IgD-negative memory B cell (primary cell): ENCODE results near the gene TM6SF1. TPM values are rescaled to one million over a fixed set of nuclear protein-coding genes. Genes with fewer than 3 reads are reported as not detected.
"Not testable (repeated sequence)": the region's sequence is repeated elsewhere in the genome, so short reads cannot be mapped to it uniquely, and the experiment has no call there.

Experiments
- H3K27ac Mint-ChIP-seq, 3 donors: one replicate each; pipeline ENCODE4 v1.8.0; 2020 to 2022; ENCODE audit warnings: mild to moderate bottlenecking in 3 of 3, mixed read lengths in 3 of 3, moderate library complexity in 1 of 3
- H3K27me3 Mint-ChIP-seq: one replicate; pipeline ENCODE4 v1.8.0; 2021; ENCODE audit warnings: mixed read lengths
- H3K36me3 Mint-ChIP-seq: one replicate; pipeline ENCODE4 v1.8.0; 2020; ENCODE audit warnings: mild to moderate bottlenecking, mixed read lengths
- H3K4me1 Mint-ChIP-seq, 3 donors: one replicate each; pipeline ENCODE4 v1.8.0; 2020 to 2022; ENCODE audit warnings: mixed read lengths in 3 of 3, mild to moderate bottlenecking in 1 of 3
- H3K4me3 Mint-ChIP-seq, 4 donors: one replicate each; pipeline ENCODE4 v1.8.0; 2020 to 2022; ENCODE audit warnings: mild to moderate bottlenecking in 4 of 4, mixed read lengths in 4 of 4, moderate library complexity in 3 of 4
- H3K9me3 Mint-ChIP-seq, 3 donors: one replicate each; pipeline ENCODE4 v1.8.0; 2020 to 2021; ENCODE audit warnings: mixed read lengths in 3 of 3, mild to moderate bottlenecking in 1 of 3
- polyA plus RNA-seq: library from polyadenylated mRNA; unstranded; fragments of 300-500 nt; fragmentation: Illumina TruSeq; gene quantifications from one replicate; pipeline ENCODE4 v1.2.3, GENCODE V29; 2021

Gene TM6SF1
- polyA plus RNA-seq = 0.29 TPM

DNA sequence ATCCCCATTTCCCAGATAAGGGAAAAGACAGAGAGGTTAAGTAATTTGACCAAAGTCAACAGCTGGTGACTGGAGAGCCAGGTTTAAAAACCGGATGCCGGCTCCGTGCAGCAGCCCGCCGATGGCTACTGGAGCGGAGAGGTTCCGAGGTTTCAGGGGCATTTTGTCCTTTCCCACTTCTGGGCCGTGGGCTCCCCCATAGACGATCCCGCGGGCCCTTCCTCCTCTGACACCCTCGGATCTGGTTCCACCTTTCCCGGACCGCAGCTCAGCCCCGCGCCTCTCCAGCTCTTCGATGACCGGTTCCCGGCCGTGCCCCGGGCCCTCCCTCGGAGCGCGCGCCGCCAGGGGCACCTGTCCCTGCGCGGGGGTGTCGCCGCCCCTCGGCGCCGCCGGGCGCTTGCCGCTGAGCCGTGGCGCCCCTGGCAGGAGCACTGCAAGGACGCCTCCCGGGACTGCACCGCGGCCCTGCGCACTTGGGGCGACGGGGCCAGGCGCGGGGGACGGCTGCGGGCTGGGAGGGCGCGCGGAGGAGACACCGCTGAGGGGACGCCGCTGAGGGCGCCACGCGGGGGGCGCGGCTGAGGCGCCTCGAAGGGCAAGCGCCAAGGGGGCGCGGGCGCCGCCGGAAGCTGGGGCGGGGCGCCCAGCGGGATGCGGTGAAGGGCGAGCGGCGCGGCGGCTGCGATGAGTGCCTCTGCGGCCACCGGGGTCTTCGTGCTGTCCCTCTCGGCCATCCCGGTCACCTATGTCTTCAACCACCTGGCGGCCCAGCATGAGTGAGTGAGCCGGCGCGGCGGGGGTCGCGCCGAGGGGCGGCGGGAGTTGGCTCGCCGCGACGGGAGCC, at the start of gene TM6SF1:
Gene TM6SF1 (plus strand): TSS at position 652 of the 847 bp plus-strand sequence. CDS start 36 bp downstream, at position 688.
- Mint-ChIP-seq H3K27ac (peak within 1 kb of the TSS in 1 of 3 donors; percentile 28), H3K36me3 (no peaks in the 10 kb centered on the region), H3K9me3 (peaks cover 0 to 2% (median 0%) of the 10 kb centered on the region in 3 donors), H3K4me1 (peaks cover 0 to 17% (median 9%) of the 10 kb centered on the region in 3 donors), H3K27me3 (peaks cover 33% of the 10 kb centered on the region), H3K4me3 (peak within 1 kb of the TSS; percentile 73 to 90 (median 80))

DNA sequence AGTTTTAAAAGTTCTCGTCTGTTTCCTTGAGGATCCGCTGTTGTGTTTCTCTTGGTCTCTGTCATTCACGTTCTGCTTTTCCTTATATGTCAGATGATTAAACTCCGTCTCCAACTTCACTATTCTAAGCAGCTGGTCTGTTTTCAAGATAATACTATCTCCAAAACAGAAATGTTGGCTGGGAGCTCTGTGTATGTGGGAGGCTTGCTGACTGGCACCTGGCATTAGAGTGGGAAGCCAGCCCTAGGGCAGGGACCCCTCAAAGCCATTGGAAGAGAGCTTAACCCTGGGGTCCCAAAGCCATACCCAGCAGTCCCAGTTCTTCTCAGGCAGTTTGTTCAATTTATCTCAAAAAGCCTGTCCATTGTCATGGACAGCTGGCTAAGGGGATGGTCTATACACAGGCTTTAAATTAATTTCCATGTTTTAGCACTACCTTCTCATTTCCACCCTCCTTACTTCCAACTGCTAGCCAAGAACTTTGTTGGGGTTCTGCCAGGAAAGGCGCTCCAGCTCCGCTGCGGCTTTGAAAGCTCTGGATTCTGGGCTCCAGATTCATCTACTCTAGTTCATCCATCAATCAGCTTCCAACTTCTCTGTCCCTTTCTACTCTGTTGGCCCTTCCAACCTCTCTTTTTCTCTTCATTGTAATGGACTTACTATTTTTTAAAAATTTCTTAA, 49.6 kb upstream of the TM6SF1 start:
- Mint-ChIP-seq H3K9me3 (no peaks in the 10 kb centered on the region), H3K27me3 (no peaks in the 10 kb centered on the region), H3K27ac (no peak overlapping the region), H3K36me3 (peaks cover 3% of the 10 kb centered on the region), H3K4me1 (peaks cover 4 to 17% (median 8%) of the 10 kb centered on the region in 3 donors), H3K4me3 (no peak overlapping the region)

DNA sequence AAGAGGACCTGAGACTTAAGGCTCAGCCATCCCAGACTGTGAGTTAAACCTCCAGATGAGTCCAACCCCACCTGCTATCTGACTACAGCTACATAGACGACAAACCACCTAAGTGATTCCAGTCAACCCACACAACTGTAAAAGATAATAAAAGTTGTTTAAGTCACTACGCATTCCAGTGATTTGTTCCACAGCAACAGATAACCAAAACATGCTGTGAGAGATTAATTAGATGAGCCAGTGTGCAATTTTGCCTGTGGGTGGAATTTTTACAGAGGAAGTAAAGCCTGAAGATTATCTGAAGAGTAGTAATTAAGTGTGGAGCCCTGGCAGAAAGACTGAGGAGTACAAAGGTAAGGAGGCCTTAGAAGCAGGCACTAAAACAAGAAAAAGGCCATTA, 45.8 kb upstream of the TM6SF1 start:
- Mint-ChIP-seq H3K4me1 (peaks cover 15 to 23% (median 17%) of the 10 kb centered on the region in 3 donors), H3K4me3 (no peak overlapping the region), H3K36me3 (peaks cover 1% of the 10 kb centered on the region), H3K27me3 (no peaks in the 10 kb centered on the region), H3K27ac (no peak overlapping the region), H3K9me3 (no peaks in the 10 kb centered on the region)

DNA sequence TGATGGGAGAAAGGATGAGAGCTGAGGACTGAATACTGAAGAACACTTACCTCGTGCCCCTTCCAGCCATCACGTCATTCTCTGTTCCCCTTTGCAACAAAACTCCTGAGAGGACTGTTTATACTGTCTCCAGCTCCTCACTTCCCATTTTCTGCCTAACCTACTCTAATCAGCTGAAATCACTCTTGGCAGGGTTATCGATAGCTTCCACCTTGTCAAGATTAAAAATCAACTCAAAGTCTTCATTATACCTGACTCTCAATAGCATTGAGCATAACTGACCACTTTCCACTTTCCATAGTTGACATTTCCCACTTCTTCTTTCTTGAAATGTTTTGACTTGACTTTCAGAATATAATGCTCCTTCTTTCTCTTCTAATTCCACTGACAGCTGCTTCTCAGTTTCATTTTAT, 44.7 kb upstream of the TM6SF1 start:
- Mint-ChIP-seq H3K36me3 (peaks cover 1% of the 10 kb centered on the region), H3K4me1 (peaks cover 11 to 19% (median 16%) of the 10 kb centered on the region in 3 donors), H3K27ac (no peak overlapping the region), H3K27me3 (no peaks in the 10 kb centered on the region), H3K4me3 (no peak overlapping the region), H3K9me3 (no peaks in the 10 kb centered on the region)

DNA sequence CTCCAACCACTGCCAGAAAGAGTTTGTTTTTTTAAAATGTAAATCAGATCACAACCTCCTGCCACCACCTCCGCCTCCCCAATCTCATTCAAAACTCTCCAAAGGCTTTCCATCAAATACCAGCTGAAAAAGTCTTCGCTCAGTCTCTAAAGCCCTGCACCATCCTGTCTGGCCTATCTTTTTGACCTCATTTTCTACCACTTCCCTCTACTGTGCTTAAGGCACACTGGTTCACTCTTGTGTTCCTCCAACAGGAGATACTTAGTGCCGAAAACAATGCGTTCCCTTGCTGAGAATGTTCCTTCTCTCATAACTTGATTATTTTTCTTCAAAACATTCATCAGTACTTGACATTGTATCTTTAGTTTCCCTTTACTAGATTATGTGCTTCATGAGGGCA, 43.9 kb upstream of the TM6SF1 start:
- no peaks in the 10 kb centered on the region for H3K9me3 Mint-ChIP-seq
- no peak overlapping the region for H3K27ac Mint-ChIP-seq
- no peaks in the 10 kb centered on the region for H3K36me3 Mint-ChIP-seq
- no peak overlapping the region for H3K4me3 Mint-ChIP-seq
- H3K27me3 Mint-ChIP-seq = no peaks in the 10 kb centered on the region
- H3K4me1 Mint-ChIP-seq = peaks cover 10 to 20% (median 18%) of the 10 kb centered on the region in 3 donors

GRCh38 chr15:83064859-83065258, 42.6 kb upstream of the TM6SF1 start:
- Mint-ChIP-seq H3K27me3 (no peaks in the 10 kb centered on the region), H3K4me1 (peaks cover 5 to 18% (median 14%) of the 10 kb centered on the region in 3 donors), H3K4me3 (peak overlapping the region in 3 of 4 donors; percentile 86 to 93 (median 90)), H3K27ac (peak overlapping the region in 2 of 3 donors; percentile 9 to 75), H3K36me3 (no peaks in the 10 kb centered on the region), H3K9me3 (no peaks in the 10 kb centered on the region)

DNA sequence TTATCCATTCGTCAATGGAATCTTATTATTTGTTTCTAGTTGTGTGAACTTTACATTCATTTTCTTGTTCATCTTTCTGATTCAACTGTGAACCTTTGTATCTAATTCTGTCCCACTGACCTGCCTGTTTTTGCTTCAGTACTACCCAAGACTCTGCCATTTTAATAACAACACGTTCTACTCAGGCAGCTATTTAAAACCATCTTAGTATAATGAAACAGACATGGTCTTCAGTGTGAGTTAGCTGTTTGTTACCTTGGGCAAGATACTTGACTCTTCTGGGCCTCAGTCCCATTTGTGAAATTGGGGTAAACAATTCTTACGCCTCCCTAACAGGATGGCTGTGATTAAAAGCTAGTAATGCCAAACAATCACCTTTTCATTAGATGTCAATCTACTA, 42.0 kb upstream of the TM6SF1 start:
- no peaks in the 10 kb centered on the region for H3K9me3 Mint-ChIP-seq
- H3K27me3 Mint-ChIP-seq = no peaks in the 10 kb centered on the region
- peak overlapping the region in 3 of 4 donors; percentile 86 to 93 (median 90) for H3K4me3 Mint-ChIP-seq
- H3K27ac Mint-ChIP-seq = peak overlapping the region in 2 of 3 donors; percentile 75 to 91
- peaks cover 5 to 18% (median 14%) of the 10 kb centered on the region in 3 donors for H3K4me1 Mint-ChIP-seq
- H3K36me3 Mint-ChIP-seq = no peaks in the 10 kb centered on the region

DNA sequence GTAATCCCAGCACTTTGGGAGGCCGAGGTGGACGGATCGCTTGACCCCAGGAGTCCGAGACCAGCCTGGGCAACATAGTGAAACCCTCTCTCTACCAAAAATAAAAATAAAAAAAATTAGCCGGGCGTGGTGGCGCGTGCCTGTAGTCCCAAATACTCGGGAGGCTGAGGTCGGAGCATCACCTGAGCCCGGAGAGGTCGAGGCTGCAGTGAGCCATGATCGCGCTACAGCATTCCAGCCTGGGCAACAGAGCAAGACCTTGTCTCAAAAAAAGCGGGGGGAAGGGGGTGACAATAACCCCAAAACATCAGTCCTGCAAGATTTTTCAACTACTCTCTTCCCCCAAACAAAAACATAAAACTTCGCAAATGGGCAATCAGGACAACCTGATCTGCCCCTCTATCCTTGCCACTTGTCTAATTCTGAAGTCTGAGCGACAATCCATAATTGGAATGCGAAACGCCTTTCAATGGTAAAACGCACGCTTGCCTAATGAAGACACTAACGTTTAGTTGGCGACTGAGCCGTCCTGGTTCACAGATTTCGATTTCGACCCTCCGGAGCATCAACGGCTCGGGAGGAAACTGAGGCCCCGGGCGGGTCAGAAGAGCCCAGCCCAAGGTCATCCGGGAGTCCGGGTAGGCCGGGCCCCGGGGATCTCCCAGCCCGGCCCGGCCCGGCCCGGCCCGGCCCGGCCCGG, 41.3 kb upstream of the TM6SF1 start:
- Mint-ChIP-seq H3K4me1 (peaks cover 5 to 16% (median 14%) of the 10 kb centered on the region in 3 donors), H3K27me3 (no peaks in the 10 kb centered on the region)

DNA sequence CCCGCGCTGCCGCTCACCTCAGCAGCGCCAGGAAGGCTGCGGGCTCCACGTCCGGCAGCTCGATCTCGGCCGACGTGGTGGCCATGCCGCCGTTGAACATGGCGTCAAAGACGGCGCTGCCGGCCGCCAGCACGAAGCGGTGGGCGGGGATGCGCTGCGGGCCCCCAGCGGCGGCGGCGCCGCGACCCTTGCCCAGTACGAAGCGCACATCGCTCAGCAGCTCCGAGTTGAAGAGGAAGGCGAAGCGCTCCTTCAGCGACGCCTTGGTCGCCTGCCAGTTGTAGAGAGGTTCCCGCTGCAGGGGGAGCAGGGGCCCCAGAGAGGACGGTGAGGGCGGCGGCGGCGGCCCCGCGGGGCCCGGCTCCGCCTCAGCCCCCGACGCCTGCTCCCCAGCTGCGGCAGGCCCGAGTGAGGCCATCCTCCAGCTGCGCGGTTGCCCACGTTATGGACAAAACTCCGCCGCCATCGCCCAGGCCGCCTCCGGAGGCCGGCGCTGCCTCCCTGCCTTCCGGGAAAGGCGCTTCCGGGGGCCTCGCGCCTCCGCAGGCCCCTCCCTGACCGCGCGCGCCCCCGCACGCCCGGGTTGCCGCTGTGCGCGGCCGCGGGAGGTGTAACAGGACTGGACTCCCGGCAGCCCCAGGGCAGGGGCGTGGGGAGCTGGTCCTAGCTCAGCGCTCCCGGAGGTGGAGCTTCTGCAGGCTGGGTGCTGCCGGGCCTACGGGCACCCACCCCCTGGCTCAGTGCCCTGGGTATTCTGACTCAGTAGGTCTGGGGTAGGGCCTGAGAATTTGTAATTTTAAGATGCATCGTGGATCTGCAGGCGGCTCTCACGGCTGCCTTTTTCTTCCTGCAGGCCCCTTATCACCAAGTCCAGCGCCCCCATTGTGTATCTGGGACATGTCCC, 40.5 kb upstream of the TM6SF1 start, which contains the start of gene BTBD1:
Gene BTBD1 (minus strand): TSS at position 519 of the 904 bp plus-strand sequence. CDS start 101 bp downstream, at position 418.
- Mint-ChIP-seq H3K9me3 (no peaks in the 10 kb centered on the region), H3K4me3 (peak within 1 kb of the TSS; percentile 86 to 93 (median 90)), H3K27me3 (no peaks in the 10 kb centered on the region), H3K36me3 (no peaks in the 10 kb centered on the region), H3K27ac (peak within 1 kb of the TSS; percentile 82 to 91 (median 86)), H3K4me1 (peaks cover 5 to 16% (median 14%) of the 10 kb centered on the region in 3 donors)

More for the DNA sequence above, 41.3 kb upstream of the TM6SF1 start:
- H3K27ac Mint-ChIP-seq = peak overlapping the region; percentile 75 to 91 (median 86)
- H3K4me3 Mint-ChIP-seq = peak overlapping the region in 3 of 4 donors; percentile 86 to 93 (median 90)
- H3K36me3 Mint-ChIP-seq = no peaks in the 10 kb centered on the region
- H3K9me3 Mint-ChIP-seq = no peaks in the 10 kb centered on the region

GRCh38 chr15:83067638-83067962, 39.8 kb upstream of the TM6SF1 start:
- H3K4me3 Mint-ChIP-seq = peak overlapping the region; percentile 81 to 91 (median 82)
- H3K27ac Mint-ChIP-seq = peak overlapping the region in 2 of 3 donors; percentile 60 to 82
- peaks cover 5 to 16% (median 14%) of the 10 kb centered on the region in 3 donors for H3K4me1 Mint-ChIP-seq
- no peaks in the 10 kb centered on the region for H3K36me3 Mint-ChIP-seq
- H3K9me3 Mint-ChIP-seq = peaks cover 0 to 3% (median 2%) of the 10 kb centered on the region in 3 donors
- no peaks in the 10 kb centered on the region for H3K27me3 Mint-ChIP-seq

DNA sequence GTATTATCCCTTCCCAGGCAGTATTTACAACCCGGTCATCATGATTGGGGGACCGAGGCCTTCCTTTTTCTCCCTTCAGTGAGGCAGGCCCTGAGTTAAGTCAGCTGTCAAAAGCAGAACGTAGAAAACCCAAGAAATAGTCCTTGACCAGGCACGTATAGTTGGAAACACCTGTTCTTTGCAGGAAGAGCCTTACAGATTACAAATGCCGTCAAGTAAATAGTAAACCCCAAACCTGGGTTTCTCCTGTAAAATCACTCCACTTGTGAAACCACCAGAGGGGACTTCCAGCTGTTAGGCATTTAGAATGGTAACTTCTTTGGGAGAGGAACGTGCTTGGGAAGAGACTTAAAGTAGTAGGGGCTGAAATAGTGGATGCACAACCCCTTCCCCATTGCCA, 39.4 kb upstream of the TM6SF1 start:
- Mint-ChIP-seq H3K4me3 (peak overlapping the region; percentile 62 to 91 (median 81)), H3K4me1 (peaks cover 5 to 16% (median 14%) of the 10 kb centered on the region in 3 donors), H3K9me3 (peaks cover 0 to 4% (median 3%) of the 10 kb centered on the region in 3 donors), H3K27ac (peak overlapping the region in 2 of 3 donors; percentile 60 to 82), H3K36me3 (no peaks in the 10 kb centered on the region), H3K27me3 (no peaks in the 10 kb centered on the region)

DNA sequence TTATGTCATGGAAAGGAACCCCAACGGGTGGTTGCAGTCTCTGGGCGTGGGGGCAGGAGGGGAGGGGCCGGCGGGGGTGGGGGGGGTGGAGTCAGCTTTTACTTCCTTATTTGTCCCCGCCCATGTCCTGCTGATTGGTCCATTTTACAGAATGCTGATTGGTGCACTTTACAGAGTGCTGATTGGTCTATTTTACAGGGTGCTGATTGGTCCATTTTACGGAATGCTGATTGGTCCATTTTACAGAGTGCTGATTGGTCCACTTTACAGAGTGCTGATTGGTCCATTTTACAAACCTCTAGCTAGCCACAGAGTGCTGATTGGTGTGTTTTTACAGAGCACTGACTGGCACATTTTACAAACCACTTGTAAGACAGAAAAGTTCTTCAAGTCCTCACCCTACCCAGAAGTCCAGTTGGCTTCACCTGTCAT, 38.2 kb upstream of the TM6SF1 start:
- not testable (repeated sequence) for H3K9me3 Mint-ChIP-seq, H3K27me3 Mint-ChIP-seq, H3K36me3 Mint-ChIP-seq
- H3K4me1 Mint-ChIP-seq = peaks cover 5 to 16% (median 14%) of the 10 kb centered on the region in 3 donors
- H3K27ac Mint-ChIP-seq = peak overlapping the region in 2 of 3 donors; percentile 69 to 90
- H3K4me3 Mint-ChIP-seq = peak overlapping the region in 1 of 4 donors; percentile 91

DNA sequence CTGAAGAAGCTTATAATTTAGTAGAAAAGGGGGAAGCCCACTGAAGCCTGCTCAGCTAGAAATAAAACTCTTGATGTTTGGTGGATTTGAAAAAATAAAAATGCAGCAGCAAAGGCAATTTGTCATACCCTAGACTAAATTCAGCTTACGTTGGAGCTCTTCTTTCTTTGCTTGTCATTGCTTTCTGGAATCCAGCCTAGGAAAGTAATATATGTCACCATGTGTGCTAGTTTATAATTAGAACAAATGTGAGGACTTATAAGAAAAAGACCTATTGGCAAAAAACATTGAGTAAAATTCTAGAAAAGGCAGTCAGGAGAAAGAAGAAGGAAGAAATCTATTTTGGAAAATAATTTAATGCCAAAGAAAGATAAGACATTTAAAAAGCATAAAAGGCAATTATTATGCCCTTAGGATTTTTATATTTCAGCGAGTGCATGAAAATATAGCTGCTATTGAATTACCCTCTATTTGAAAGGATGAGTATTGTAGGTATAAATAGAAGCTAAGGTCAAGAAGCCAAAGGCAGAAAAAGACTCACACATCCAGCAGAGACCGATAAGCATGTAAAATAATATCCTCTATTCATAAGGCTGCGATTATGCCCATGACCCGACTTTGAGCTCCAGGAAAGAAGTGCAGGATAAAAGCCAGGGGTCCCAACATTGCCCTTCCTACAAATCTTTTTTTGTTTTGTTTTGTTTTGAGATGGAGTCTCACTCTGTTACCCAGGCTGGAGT, 29.8 kb upstream of the TM6SF1 start:
- no peak overlapping the region for H3K4me3 Mint-ChIP-seq
- H3K36me3 Mint-ChIP-seq = no peaks in the 10 kb centered on the region
- peaks cover 5 to 14% (median 11%) of the 10 kb centered on the region in 3 donors for H3K9me3 Mint-ChIP-seq
- H3K4me1 Mint-ChIP-seq = no peaks in the 10 kb centered on the region
- no peak overlapping the region for H3K27ac Mint-ChIP-seq
- H3K27me3 Mint-ChIP-seq = peaks cover 21% of the 10 kb centered on the region
